Thyroid gland (tissue), 4 donors: ENCODE measurements around the gene PGBD5. TPM values are rescaled to one million over a fixed set of nuclear protein-coding genes. Genes with fewer than 3 reads are reported as not detected.
A peak's percentile ranks its signal among the peaks of the same experiment; 100 is the strongest.

Experiments
- DNase-seq, 2 donors: peaks; one replicate each; pipeline ENCODE4 v3.0.0-alpha.2; 2019
- H3K27ac ChIP-seq, 3 donors: fragments of 200-600 bp; sonication (generic); 1 replicate in 2 of 3; 2 replicates in 1 of 3; pipeline ENCODE4 v1.5.1; 2016 to 2019; ENCODE audit warnings: mild to moderate bottlenecking in 1 of 3, moderate library complexity in 1 of 3
- H3K27me3 ChIP-seq: fragments of 200-600 bp; sonication (generic); one replicate; pipeline ENCODE4 v1.5.1; 2019
- H3K36me3 ChIP-seq, 2 donors: fragments of 200-600 bp; sonication (generic); one replicate each; pipeline ENCODE4 v1.5.1; 2016 to 2019
- H3K4me1 ChIP-seq, 2 donors: fragments of 200-600 bp; sonication (generic); one replicate each; pipeline ENCODE4 v1.5.1; 2017 to 2019
- H3K4me3 ChIP-seq, 3 donors: fragments of 200-600 bp; sonication (generic); replicated peaks in 1 of 3; 1 replicate in 2 of 3; 2 replicates in 1 of 3; pipeline ENCODE4 v1.5.1; 2016; ENCODE audit warnings: mild to moderate bottlenecking in 1 of 3
- H3K9me3 ChIP-seq: fragments of 200-600 bp; sonication (generic); one replicate; pipeline ENCODE4 v1.5.1; 2017
- CTCF ChIP-seq, 6 experiments: fragments of 200-600 bp in 3 of 6; fragments of 450-650 bp in 3 of 6; sonication (generic) in 3 of 6; IDR thresholded peaks; one replicate each; pipeline ENCODE4 v1.5.1; 2016 to 2019; ENCODE audit warnings: antibody characterized with exemption in 6 of 6, mild to moderate bottlenecking in 2 of 6, inconsistent platforms in 1 of 6, moderate library complexity in 1 of 6
- POLR2A ChIP-seq, 2 donors: fragments of 450-650 bp; IDR thresholded peaks; one replicate each; pipeline ENCODE4 v1.6.1; 2017; ENCODE audit warnings: antibody characterized with exemption in 2 of 2, mild to moderate bottlenecking in 2 of 2, moderate library complexity in 1 of 2
- WGBS, 2 donors: methylation state at CpG; one replicate each; pipeline ENCODE4 v1.1.5; 2017; 5-methylcytosine and 5-hydroxymethylcytosine counted together
- intact Hi-C: fragments of 100-400 bp; cut with DNase I; formaldehyde crosslinking; loops from one replicate; pipeline ENCODE4 v1.15.1; 2023
- total RNA-seq, 4 donors: library from RNA; depleted of rRNA; stranded (reverse); fragments of >200 nt; gene quantifications; one replicate each; pipeline ENCODE4 v1.2.3, GENCODE V29; 2016

The PGBD5 gene
- total RNA-seq, 4 donors from 2014 or later = 2.7 to 14.9 (median 6.4) TPM

- peaks cover 0 to 14% of the 10 kb centered on the region in 2 donors for H3K4me1 ChIP-seq
- DNase-seq = no peak
- WGBS, 2 donors = 80 to 98% methylated on average over 7 of the region's 7 CpGs
- no peak overlapping the region for H3K27ac ChIP-seq
- no peaks in the 10 kb centered on the region for H3K9me3 ChIP-seq
- no peaks in the 10 kb centered on the region for H3K27me3 ChIP-seq
- intact Hi-C loops = no loop called here
- H3K36me3 ChIP-seq = peaks cover 5 to 14% of the 10 kb centered on the region in 2 donors
- no peak overlapping the region for H3K4me3 ChIP-seq
- TF ChIP-seq POLR2A (IDR thresholded peaks at IDR 0.05) = no peak
- TF ChIP-seq CTCF (IDR thresholded peaks at IDR 0.05) = no peak
These were observed 152.9 kb downstream of the PGBD5 start for GRCh38 chr1:230273141-230273710.

GRCh38 chr1:230272557-230272956 is 153.6 kb downstream of the PGBD5 start:
- Histone ChIP-seq H3K27me3 (no peaks in the 10 kb centered on the region), H3K4me1 (peaks cover 0 to 14% of the 10 kb centered on the region in 2 donors), H3K4me3 (no peak overlapping the region), H3K27ac (no peak overlapping the region), H3K36me3 (peaks cover 5 to 14% of the 10 kb centered on the region in 2 donors), H3K9me3 (no peaks in the 10 kb centered on the region)
- WGBS, 2 donors = 89 to 92% methylated on average over 9 of the region's 9 CpGs
- DNase-seq = no peak
- TF ChIP-seq POLR2A (IDR thresholded peaks at IDR 0.05) (no peak), CTCF (IDR thresholded peaks at IDR 0.05) (no peak)
- intact Hi-C loops = no loop called here

- intact Hi-C loops = no loop called here
- H3K27ac ChIP-seq = peak overlapping the region in 2 of 3 donors; percentile 10 to 41
- H3K4me1 ChIP-seq = peaks cover 0 to 14% of the 10 kb centered on the region in 2 donors
- DNase-seq = no peak
- H3K9me3 ChIP-seq = no peaks in the 10 kb centered on the region
- H3K27me3 ChIP-seq = no peaks in the 10 kb centered on the region
- 91 to 94% methylated on average over 20 of the region's 20 CpGs for WGBS, 2 donors
- H3K36me3 ChIP-seq = peaks cover 3 to 9% of the 10 kb centered on the region in 2 donors
- H3K4me3 ChIP-seq = no peak overlapping the region
- TF ChIP-seq CTCF (IDR thresholded peaks at IDR 0.05) (no peak), POLR2A (IDR thresholded peaks at IDR 0.05) (no peak)
These were observed 154.7 kb downstream of the PGBD5 start for GRCh38 chr1:230271300-230272035.

- 68 to 70% methylated on average over 14 of the region's 14 CpGs for WGBS, 2 donors
- TF ChIP-seq POLR2A (IDR thresholded peaks at IDR 0.05) (no peak), CTCF (IDR thresholded peaks at IDR 0.05) (no peak)
- Histone ChIP-seq H3K27me3 (no peaks in the 10 kb centered on the region), H3K4me1 (peaks cover 0 to 14% of the 10 kb centered on the region in 2 donors), H3K4me3 (no peak overlapping the region), H3K36me3 (peaks cover 0 to 6% of the 10 kb centered on the region in 2 donors), H3K9me3 (no peaks in the 10 kb centered on the region), H3K27ac (peak overlapping the region in 2 of 3 donors; percentile 10 to 21)
- intact Hi-C loops = no loop called here
- no peak for DNase-seq
These were observed 155.4 kb downstream of the PGBD5 start for GRCh38 chr1:230270559-230271281.
